ENCODE data around the gene ZNF277.

DNA sequence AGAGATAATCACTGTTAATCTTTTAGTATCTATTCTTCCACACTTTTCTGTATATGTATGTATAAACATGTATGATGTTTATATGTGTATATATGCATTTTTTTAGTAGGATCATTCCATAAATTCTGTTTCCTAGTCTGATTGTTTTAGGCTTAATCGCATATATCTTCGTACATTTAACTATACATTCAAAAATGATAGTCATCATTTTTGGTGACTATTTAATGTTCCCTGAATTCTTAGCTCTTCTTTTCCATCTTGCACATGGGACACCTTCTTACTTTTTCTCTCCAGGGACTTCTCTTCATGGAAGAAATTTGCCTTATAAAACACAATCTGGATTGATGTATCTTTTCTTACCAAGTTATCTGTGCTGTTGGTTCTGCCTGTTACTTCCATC is 42.1 kb downstream of the ZNF277 start:
- no peak for TF ChIP-seq POLR2AphosphoS5 (IDR thresholded peaks at IDR 0.05)
- TF ChIP-seq, protein P1, sequence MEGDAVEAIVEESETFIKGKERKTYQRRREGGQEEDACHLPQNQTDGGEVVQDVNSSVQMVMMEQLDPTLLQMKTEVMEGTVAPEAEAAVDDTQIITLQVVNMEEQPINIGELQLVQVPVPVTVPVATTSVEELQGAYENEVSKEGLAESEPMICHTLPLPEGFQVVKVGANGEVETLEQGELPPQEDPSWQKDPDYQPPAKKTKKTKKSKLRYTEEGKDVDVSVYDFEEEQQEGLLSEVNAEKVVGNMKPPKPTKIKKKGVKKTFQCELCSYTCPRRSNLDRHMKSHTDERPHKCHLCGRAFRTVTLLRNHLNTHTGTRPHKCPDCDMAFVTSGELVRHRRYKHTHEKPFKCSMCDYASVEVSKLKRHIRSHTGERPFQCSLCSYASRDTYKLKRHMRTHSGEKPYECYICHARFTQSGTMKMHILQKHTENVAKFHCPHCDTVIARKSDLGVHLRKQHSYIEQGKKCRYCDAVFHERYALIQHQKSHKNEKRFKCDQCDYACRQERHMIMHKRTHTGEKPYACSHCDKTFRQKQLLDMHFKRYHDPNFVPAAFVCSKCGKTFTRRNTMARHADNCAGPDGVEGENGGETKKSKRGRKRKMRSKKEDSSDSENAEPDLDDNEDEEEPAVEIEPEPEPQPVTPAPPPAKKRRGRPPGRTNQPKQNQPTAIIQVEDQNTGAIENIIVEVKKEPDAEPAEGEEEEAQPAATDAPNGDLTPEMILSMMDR (IDR thresholded peaks at IDR 0.05) = no peak
- TF ChIP-seq POLR2A (IDR thresholded peaks at IDR 0.05) = no peak

Measured in transverse colon (tissue), 4 donors.